RPMI8226 (cell line): ENCODE measurements around the gene STRIP1.
A peak's percentile ranks its signal among the peaks of the same experiment; 100 is the strongest.

Experiments used
- DNase-seq: peaks from one replicate; pipeline ENCODE4 v3.0.0-alpha.2; 2015

Gene STRIP1

GRCh38 chr1:110053552-110054428 lies 19.4 kb downstream of the STRIP1 start:
- peak; percentile 41 for DNase-seq

- DNase-seq, result no peak
Observed at GRCh38 chr1:110055493-110056284, 21.3 kb downstream of the STRIP1 start.

- DNase-seq, result no peak
Observed at GRCh38 chr1:110056285-110056683, 21.9 kb downstream of the STRIP1 start.

- DNase-seq, result no peak
Observed at GRCh38 chr1:110056776-110057175, 22.4 kb downstream of the STRIP1 start.

GRCh38 chr1:110057963-110058518 lies 23.6 kb downstream of the STRIP1 start:
- no peak for DNase-seq

- no peak for DNase-seq
Observed at GRCh38 chr1:110058591-110058990, 24.2 kb downstream of the STRIP1 start.

DNA sequence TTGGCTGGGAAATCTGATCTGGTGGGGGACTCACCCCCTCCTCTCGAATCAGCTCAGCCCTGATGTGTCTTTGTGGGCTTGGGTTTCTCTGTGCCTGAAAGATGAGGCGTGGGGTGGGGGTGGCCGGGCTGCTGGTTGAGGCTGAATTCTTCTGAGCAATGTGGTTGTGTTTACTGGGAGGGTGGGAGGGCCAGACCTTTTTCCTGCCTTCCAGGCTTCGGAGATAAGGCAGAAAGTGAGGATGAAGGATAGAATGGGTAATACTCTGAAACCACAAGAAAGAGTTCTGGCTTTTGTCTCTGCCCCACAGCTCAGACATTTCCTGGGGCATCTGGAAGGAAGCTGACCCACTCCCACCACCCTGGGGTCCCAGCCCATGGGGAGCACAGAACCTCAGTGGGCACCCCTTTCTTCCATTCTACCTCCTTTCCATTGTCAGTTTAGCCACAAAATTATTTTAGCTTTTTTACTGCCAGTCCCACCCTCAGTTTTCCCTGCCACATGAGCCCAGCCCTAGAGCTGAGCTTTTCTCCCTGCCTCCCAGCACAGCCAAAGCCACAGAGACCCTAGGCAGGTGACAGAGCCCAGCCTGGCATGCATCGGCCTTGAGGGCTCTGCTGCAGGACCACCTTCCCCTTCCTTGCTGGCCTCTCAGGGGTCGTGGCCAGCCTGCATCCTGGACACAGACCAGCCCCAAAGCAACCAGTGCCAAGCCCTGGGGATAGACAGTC lies 24.9 kb downstream of the STRIP1 start:
- no peak for DNase-seq

DNA sequence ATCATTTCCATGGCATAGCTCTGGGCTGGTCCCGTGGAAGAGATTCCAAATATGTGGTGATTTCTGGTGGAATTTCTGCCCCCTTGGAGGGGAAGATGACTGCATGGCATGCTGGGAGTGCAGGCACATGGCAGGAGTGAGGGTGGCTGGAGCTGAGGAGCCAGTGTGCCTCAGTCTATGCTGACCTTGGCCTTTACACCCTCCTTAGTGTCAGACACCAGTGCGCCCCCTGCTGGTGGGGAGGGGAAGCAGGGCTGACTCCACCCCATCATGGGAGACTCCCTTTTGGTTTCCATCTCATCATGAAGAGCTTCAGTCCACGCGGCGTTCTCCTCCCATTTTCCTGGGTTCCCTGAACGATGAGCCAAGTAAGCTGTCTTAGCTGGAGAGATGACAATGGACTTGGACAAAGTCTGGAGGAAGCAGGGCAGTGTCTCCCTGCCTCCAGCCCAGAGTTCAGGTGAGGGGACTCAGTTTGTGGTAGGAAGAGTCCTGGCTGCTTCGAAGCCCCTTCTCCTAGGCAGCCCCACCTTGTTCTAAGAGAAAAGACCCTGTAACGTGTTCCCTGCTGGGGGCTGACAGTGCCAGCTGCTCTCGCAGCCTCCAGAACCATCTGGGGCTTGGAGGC lies 25.7 kb downstream of the STRIP1 start:
- peak; percentile 65 for DNase-seq

DNA sequence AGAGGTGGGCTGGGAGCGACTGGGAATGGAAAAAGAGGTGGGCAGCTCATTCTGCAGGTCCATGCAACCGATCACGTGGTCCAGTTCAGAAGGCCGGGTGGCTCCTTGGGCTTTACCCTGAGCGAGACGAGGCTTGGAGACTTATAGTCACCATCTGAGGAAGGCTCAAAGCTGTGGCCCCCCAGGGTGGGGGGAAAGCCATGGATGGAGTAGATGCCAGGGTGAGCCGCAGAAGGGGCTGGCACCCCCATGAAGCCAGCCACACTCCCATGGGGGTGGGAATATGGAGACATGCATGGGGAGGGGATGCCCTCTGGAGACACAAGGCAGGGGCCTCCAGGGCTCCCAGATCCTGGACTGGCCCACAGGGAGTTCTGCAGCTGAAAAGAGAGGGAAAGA lies 26.2 kb downstream of the STRIP1 start:
- DNase-seq, result no peak

DNA sequence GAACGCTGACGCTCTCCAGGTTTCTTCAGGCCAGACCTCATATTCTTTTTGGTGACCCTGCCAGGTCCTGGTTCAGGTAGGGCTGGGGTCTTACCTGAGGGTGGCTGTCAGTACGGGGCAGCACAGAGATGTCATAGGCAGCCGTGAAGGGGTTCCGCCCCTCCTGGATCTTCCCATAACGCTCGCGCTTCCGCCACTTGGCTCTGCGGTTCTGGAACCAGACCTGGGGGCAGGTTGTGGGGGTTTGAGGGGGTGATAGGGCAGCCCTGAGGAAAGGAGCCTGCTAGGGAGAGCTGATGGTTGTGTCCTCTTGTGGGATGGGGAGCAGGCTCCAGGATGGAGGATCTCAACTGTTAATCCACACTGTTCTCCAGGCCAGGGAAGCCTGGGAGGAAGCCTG lies 26.9 kb downstream of the STRIP1 start:
- DNase-seq, result no peak

- no peak for DNase-seq
Observed at GRCh38 chr1:110062612-110063011, 28.2 kb downstream of the STRIP1 start.

GRCh38 chr1:110063781-110064180 lies 29.4 kb downstream of the STRIP1 start:
- no peak for DNase-seq

GRCh38 chr1:110064576-110065337 lies 30.3 kb downstream of the STRIP1 start:
- DNase-seq, result no peak

- DNase-seq, result no peak
Observed at GRCh38 chr1:110065841-110066240, 31.4 kb downstream of the STRIP1 start.

DNA sequence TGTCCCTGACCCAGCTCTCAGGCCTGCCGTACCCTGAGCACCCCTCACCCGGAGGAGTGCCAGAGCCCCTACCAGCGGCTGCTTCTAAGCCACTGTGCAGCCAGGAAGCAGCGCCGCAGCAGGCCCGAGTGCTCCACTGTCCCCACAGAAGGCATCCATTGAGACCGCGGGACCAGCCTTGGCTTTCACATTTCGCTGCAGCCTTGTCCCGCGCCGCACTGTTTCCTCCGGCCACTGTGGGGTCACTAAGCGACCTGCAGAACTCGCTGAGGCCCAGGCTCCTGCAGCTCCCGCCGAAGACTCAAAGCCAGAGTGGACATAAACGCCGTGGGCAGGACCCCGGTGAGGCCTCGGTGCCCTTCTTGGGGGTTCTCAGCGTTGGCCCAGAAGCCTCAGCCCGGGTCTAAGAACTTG lies 33.1 kb downstream of the STRIP1 start:
- no peak for DNase-seq

DNA sequence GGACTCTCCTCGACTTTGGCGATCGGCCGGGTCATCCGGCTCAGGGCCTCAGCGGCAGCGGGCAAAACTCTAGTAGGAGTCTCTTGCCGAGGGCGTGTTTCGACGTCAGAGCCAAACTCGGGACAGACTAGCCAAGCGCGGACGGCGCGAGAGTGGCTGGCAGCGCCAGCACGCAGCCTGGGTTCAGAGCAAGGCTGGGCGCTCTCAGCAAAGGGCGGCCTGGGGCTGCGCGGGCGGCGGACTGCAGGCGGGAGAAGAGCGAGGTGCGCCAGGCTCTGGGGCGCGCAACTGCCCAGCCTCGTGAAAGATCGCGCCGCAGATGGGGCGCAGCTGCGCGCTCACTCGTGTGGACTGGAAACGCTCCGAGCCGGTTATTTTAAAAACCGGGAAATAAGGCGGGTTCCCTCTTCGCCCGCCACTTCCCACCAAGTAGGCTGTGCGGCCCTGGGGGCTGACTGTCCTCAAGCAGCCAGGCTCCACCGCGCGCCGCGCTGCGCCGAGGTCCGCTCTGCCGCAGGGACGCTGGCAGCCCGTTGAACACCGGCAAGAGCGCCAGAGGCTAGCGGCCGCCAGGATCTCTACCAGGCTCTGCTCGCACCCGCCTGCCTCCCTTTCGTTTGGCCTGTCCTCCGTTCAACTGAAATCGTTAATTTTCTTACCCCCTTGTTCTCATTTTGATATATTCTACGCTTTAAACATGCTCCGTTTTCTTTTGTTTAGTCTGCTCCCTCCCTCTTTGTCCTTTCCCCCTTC lies 33.6 kb downstream of the STRIP1 start:
- DNase-seq, result no peak

DNA sequence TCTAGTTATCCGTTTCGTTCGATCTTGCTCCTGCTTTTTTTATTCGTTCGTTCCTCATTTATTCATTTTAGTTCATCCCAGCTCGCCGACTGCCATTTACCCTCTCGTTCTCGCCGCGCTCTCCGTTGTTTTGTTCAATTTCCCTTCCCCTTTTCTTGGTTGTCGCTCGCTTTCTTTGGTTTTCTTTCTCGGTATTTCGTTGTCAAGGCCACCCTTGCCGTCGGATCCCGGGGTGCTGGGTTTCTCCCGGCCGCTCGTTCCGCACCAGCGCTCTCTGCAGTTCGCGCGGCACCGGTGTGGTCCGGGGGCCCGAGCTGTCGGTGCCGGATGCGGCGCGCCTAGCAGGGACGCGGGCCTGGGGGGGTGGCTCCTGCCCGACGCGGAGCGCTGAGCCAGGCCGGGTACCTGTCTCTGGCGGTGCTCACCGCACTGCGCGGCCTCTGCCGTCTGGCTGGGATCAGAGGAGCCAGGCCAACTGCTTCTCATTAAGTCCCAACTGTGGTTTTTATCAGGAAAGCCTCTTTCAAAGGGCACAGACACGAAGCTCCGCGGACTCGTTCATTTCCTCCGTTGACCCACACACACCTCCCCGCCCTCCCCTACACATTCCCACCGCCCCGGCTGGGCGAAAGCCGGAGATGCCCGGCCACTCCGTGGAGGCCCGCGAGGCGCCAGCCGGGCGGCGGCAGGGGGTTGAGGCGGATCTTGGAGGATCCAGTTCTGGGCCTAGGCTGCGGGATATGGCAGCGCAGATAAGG lies 34.4 kb downstream of the STRIP1 start:
- no peak for DNase-seq

GRCh38 chr1:110069404-110070281 lies 35.2 kb downstream of the STRIP1 start:
- DNase-seq, result no peak

- DNase-seq, result no peak
Observed at GRCh38 chr1:110070282-110070669, 35.9 kb downstream of the STRIP1 start.
